Upper lobe of left lung (tissue), 4 donors: ENCODE measurements around the gene PROM2.

Experiments used
- CTCF ChIP-seq, 6 experiments: fragments of 450-650 bp in 4 of 6; fragments of 200-600 bp in 2 of 6; sonication (generic) in 2 of 6; IDR thresholded peaks; one replicate each; pipeline ENCODE4 v1.5.1; 2016 to 2019; ENCODE audit warnings: antibody characterized with exemption in 6 of 6
- EP300 ChIP-seq, 4 donors: sonication (generic); formaldehyde crosslinking; IDR thresholded peaks; one replicate each; pipeline ENCODE4 v1.5.1; 2017; ENCODE audit warnings: antibody characterized with exemption in 4 of 4, control low read depth in 2 of 4
- POLR2AphosphoS5 ChIP-seq, 2 donors: sonication (generic); formaldehyde crosslinking; IDR thresholded peaks; one replicate each; pipeline ENCODE4 v1.5.1; 2017; ENCODE audit warnings: antibody characterized with exemption in 2 of 2

- TF ChIP-seq EP300 (IDR thresholded peaks at IDR 0.05): no peak
- TF ChIP-seq POLR2AphosphoS5 (IDR thresholded peaks at IDR 0.05): no peak
- no peak for TF ChIP-seq CTCF (IDR thresholded peaks at IDR 0.05)
These were observed 3.6 kb upstream of the PROM2 start for GRCh38 chr2:95270541-95271081.
